OCI-LY3 (cell line): ENCODE measurements around the gene OR3A2.
"Not testable (repeated sequence)": the region's sequence is repeated elsewhere in the genome, so short reads cannot be mapped to it uniquely, and the experiment has no call there.

Source experiments
- CTCF ChIP-seq: fragments of 200-600, 300-600 bp; sonication (generic); IDR thresholded peaks from 2 replicates; pipeline ENCODE4 v1.5.1; 2014; ENCODE audit warnings: antibody characterized with exemption, low read length, low read depth
- EZH2phosphoT487 ChIP-seq: fragments of 200-600 bp; shearing (Covaris generic); IDR thresholded peaks from 2 replicates; pipeline ENCODE4 v1.6.1; 2018; ENCODE audit warnings: antibody characterized with exemption, mixed run types, low read depth

- TF ChIP-seq CTCF, EZH2phosphoT487: not testable (repeated sequence)
Measured at GRCh38 chr17:3397801-3398200, 11.7 kb upstream of the OR3A2 start.
